Gastroesophageal sphincter (tissue), 3 donors: ENCODE data around the gene TGIF1.

Source experiments
- CTCF ChIP-seq, 4 experiments: fragments of 200-600 bp in 2 of 4; fragments of 450-650 bp in 2 of 4; sonication (generic) in 1 of 4; IDR thresholded peaks; one replicate each; pipeline ENCODE4 v1.5.1; 2017 to 2019; ENCODE audit warnings: antibody characterized with exemption in 4 of 4, mild to moderate bottlenecking in 2 of 4, moderate library complexity in 2 of 4
- POLR2AphosphoS5 ChIP-seq: sonication (generic); formaldehyde crosslinking; IDR thresholded peaks from one replicate; pipeline ENCODE4 v1.6.1; 2017; ENCODE audit warnings: antibody characterized with exemption

- TF ChIP-seq CTCF (IDR thresholded peaks at IDR 0.05) = no peak
- no peak for TF ChIP-seq POLR2AphosphoS5
Measured at GRCh38 chr18:3409811-3410210, 40.2 kb upstream of the TGIF1 start.
